Right lobe of liver (tissue), 6 donors: ENCODE results near the gene ERG28. TPM values are rescaled to one million over a fixed set of nuclear protein-coding genes. Genes with fewer than 3 reads are reported as not detected.

Experiments
- ATAC-seq, 4 donors: fragments of 200-7000 bp; cut with Tn5 transposase; one replicate each; pipeline ENCODE4 v1.9.1; 2020; ENCODE audit warnings: mild to moderate bottlenecking in 4 of 4, moderate library complexity in 4 of 4
- DNase-seq, 3 donors: peaks; one replicate each; pipeline ENCODE4 v3.0.0-alpha.2; 2020
- H3K27ac ChIP-seq, 3 donors: fragments of 200-600 bp; one replicate each; pipeline ENCODE4 v1.8.0; 2022
- H3K27me3 ChIP-seq, 2 donors: fragments of 200-600 bp; one replicate each; pipeline ENCODE4 v1.8.0; 2022
- H3K36me3 ChIP-seq, 4 donors: fragments of 200-600 bp; sonication (generic) in 1 of 4; one replicate each; pipeline versions ENCODE4 v1.5.1 to v1.8.0; 2017 to 2022; ENCODE audit warnings: control low read depth in 1 of 4
- H3K4me1 ChIP-seq, 4 donors: fragments of 200-600 bp; sonication (generic) in 1 of 4; one replicate each; pipeline versions ENCODE4 v1.5.1 to v1.8.0; 2017 to 2022; ENCODE audit warnings: control low read depth in 1 of 4
- H3K4me3 ChIP-seq, 3 donors: fragments of 200-600 bp; one replicate each; pipeline ENCODE4 v1.8.0; 2022
- H3K9me3 ChIP-seq, 4 donors: fragments of 200-600 bp; sonication (generic) in 1 of 4; one replicate each; pipeline versions ENCODE4 v1.5.1 to v1.8.0; 2017 to 2022; ENCODE audit warnings: control low read depth in 1 of 4
- POLR2A ChIP-seq: fragments of 450-650 bp; IDR thresholded peaks from one replicate; pipeline ENCODE4 v1.6.1; 2017; ENCODE audit warnings: antibody characterized with exemption, mild to moderate bottlenecking
- WGBS: methylation state at CpG from one replicate; pipeline ENCODE4 v1.1.6; 2018; ENCODE audit warnings: low coverage, low lambda C conversion rate; ENCODE audit not compliant: insufficient coverage; ENCODE audit errors: missing lambda C conversion rate; 5-methylcytosine and 5-hydroxymethylcytosine counted together
- intact Hi-C, 2 donors: fragments of 100-400 bp; cut with DNase I; formaldehyde crosslinking; loops; one replicate each; pipeline versions ENCODE4 v1.11.2 to v1.14.1; 2022
- total RNA-seq, 6 experiments: library from RNA; depleted of rRNA in 2 of 6; stranded (reverse); fragments of >200 nt in 2 of 6; fragmentation: NEBNext Ultra II Directional in 3 of 6; extraction: Animal tissue kit (Norgen Biotek cat#: 25700) in 3 of 6; gene quantifications; one replicate each; pipeline versions ENCODE4 v1.1.0 to v1.2.4, GENCODE V29; 2016 to 2023
- TF ChIP-seq, protein P1 (sequence below), 4 donors: fragments of 200-600 bp in 3 of 4; fragments of 450-650 bp in 1 of 4; IDR thresholded peaks; one replicate each; pipeline versions ENCODE4 v1.5.1 to v1.8.0; 2016 to 2022; ENCODE audit warnings: antibody characterized with exemption in 4 of 4, mild to moderate bottlenecking in 2 of 4
- donor health status: DM: no; HTN: yes; CAD: no.
- donor health status: DM: no; HTN: no; CAD: no.
- donor health status: DM: no; HTN: no; CAD: no.
- donor health status: DM: no; HTN: yes; CAD: no.
- donor health status: DM: no; HTN: yes; CAD: no.

ERG28 gene
- total RNA-seq, 6 experiments from 2014 or later = 7.9 to 31.5 (median 20.1) TPM

DNA sequence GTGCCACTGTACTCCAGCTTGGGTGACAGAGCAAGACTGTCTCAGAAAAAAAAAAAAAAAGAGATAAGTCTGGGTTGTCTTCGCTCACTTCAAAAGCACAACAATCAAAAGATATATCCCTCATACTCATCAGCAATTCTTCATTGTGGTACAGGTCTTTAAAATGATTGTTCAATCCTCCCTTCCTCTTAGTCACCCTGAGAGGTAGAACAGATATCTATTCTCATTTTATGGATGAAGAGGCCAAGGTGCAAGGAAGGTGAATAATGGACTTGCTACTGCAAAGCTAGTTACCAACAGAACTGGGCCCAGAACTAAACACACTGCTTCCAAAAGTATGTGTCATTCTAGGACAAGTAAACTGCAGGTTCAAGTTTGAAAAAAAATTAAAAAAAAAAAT, 7.1 kb downstream of the ERG28 start:
- peaks cover 0 to 38% (median 18%) of the 10 kb centered on the region in 4 donors for H3K36me3 ChIP-seq
- ATAC-seq = no peak
- intact Hi-C loops = no loop called here
- no peaks in the 10 kb centered on the region for H3K9me3 ChIP-seq
- H3K27ac ChIP-seq = peak overlapping the region in 1 of 3 donors; percentile 32
- 63% methylated on average over 1 of the region's 1 CpG for WGBS
- no peak for DNase-seq
- no peak overlapping the region for H3K4me3 ChIP-seq
- no peak for TF ChIP-seq POLR2A
- TF ChIP-seq, protein P1, sequence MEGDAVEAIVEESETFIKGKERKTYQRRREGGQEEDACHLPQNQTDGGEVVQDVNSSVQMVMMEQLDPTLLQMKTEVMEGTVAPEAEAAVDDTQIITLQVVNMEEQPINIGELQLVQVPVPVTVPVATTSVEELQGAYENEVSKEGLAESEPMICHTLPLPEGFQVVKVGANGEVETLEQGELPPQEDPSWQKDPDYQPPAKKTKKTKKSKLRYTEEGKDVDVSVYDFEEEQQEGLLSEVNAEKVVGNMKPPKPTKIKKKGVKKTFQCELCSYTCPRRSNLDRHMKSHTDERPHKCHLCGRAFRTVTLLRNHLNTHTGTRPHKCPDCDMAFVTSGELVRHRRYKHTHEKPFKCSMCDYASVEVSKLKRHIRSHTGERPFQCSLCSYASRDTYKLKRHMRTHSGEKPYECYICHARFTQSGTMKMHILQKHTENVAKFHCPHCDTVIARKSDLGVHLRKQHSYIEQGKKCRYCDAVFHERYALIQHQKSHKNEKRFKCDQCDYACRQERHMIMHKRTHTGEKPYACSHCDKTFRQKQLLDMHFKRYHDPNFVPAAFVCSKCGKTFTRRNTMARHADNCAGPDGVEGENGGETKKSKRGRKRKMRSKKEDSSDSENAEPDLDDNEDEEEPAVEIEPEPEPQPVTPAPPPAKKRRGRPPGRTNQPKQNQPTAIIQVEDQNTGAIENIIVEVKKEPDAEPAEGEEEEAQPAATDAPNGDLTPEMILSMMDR (IDR thresholded peaks at IDR 0.05) = no peak
- H3K27me3 ChIP-seq = no peaks in the 10 kb centered on the region
- H3K4me1 ChIP-seq = peaks cover 0 to 37% (median 17%) of the 10 kb centered on the region in 4 donors

DNA sequence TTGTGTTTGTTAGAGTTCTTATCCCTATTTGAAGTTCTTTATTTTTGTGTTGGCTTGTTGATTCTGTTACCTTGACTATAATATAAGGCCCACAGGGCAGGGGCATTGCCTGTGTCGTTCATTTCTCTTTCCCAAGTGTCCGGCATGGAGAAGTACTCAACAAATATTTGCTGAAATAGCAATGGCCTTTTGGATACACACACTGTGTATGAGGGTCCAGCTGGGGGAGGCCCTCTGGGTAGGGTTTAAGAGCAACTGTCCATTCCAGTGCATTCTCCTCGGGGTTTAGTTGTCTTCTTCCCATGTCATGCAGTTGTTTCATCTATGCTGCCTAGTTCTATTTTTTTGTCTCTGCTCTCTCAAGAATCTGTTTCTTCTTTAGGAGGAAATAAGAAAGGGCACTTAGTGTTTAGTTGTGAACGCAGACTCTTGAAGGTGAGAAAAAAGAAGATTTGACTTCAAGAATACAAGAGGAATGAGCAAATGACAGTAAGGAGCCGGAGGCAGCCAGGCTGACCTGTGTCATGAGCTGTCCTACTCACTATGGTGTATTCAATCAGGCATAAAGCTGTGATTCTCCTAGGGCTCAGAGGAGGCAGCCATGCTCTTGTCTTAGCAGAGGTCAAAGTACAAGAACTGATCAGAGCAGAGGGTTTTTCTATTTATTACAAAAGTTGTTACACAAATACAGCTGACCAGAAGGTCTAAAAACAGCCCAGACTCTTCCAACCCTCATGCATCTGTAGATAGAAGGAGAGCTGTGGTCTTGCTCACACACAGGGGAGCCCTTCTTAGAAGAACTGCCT, 10.2 kb downstream of the ERG28 start:
- no peak overlapping the region for H3K4me3 ChIP-seq
- H3K4me1 ChIP-seq = peaks cover 0 to 62% (median 29%) of the 10 kb centered on the region in 4 donors
- peaks cover 0 to 26% (median 13%) of the 10 kb centered on the region in 4 donors for H3K36me3 ChIP-seq
- peak overlapping the region in 2 of 3 donors; percentile 69 to 78 for H3K27ac ChIP-seq
- intact Hi-C loops = no loop called here
- WGBS = 57% methylated on average over 5 of the region's 5 CpGs
- H3K9me3 ChIP-seq = no peaks in the 10 kb centered on the region
- ATAC-seq (peak; percentile 16 to 48 (median 33)), DNase-seq (no peak)
- no peaks in the 10 kb centered on the region for H3K27me3 ChIP-seq
- TF ChIP-seq POLR2A = no peak
- TF ChIP-seq, protein P1 (IDR thresholded peaks at IDR 0.05) = no peak

DNA sequence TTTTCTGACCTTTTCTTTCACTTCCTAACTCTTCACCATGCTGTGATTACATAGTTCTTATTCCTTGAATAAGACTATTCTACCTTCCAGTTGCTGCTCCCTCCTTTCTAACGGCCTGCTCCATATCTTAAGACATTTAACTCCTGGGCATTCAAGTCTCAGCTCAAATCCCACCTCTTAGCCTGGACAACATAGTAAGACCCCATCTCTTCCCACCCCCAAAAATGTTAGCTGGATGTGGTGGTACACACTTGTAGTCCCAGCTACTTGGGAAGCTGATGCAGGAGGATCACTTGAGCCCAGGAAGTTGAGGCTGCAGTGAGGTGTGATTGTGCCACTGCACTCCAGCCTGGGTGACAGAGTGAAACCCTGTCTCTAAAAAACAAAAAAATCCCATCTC, 10.9 kb downstream of the ERG28 start:
- Histone ChIP-seq H3K36me3 (peaks cover 0 to 19% (median 9%) of the 10 kb centered on the region in 4 donors), H3K27me3 (no peaks in the 10 kb centered on the region), H3K9me3 (no peaks in the 10 kb centered on the region), H3K4me3 (no peak overlapping the region), H3K4me1 (peaks cover 0 to 62% (median 29%) of the 10 kb centered on the region in 4 donors), H3K27ac (peak overlapping the region in 2 of 3 donors; percentile 69 to 78)
- DNase-seq (no peak), ATAC-seq (no peak)
- 100% methylated on average over 1 of the region's 1 CpG for WGBS
- intact Hi-C loops = loop anchor here in 1 of 2 donors (5.0 kb wide), 1 partner anchor 67 kb away; no protein-coding TSS in a partner anchor
- TF ChIP-seq, protein P1 (IDR thresholded peaks at IDR 0.05) = no peak
- no peak for TF ChIP-seq POLR2A

DNA sequence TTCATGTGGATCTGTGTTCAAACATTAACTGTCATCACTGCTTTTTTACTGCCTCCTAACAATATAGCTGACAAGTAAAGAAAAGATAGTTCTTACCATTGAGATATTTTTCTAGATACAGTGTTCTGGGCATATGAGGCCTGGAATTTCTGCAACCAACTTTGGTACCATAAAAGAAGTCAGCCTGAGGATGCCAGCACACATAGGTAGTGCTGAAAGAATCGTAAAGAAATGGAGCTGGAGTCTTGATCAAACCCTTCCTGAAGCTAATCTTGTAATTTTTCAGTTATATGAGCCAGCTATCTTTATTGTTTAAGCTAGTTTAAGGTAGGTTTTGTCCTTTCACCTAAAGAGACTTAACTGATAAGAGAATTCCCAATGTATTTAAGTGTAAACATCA, 11.3 kb downstream of the ERG28 start:
- TF ChIP-seq, protein P1 (IDR thresholded peaks at IDR 0.05) = no peak
- TF ChIP-seq POLR2A = no peak
- no peak for ATAC-seq
- 100% methylated on average over 1 of the region's 1 CpG for WGBS
- H3K4me1 ChIP-seq = peaks cover 0 to 62% (median 29%) of the 10 kb centered on the region in 4 donors
- intact Hi-C loops = loop anchor here in 1 of 2 donors (5.0 kb wide), 1 partner anchor 67 kb away; no protein-coding TSS in a partner anchor
- H3K9me3 ChIP-seq = no peaks in the 10 kb centered on the region
- H3K4me3 ChIP-seq = no peak overlapping the region
- peaks cover 0 to 15% (median 7%) of the 10 kb centered on the region in 4 donors for H3K36me3 ChIP-seq
- H3K27me3 ChIP-seq = no peaks in the 10 kb centered on the region
- no peak for DNase-seq
- H3K27ac ChIP-seq = peak overlapping the region in 2 of 3 donors; percentile 69 to 78
